Trophoblast cell (in vitro differentiated cells and primary cell): ENCODE results near the gene UBXN6.

ENCODE experiments used
- DNase-seq, 2 donors: peaks; one replicate each; pipeline ENCODE4 v3.0.0-alpha.2; 2016
- H2AFZ ChIP-seq: 2 replicates; pipeline ENCODE4 v1.6.1; 2013; ENCODE audit warnings: low read length, moderate library complexity, mild to moderate bottlenecking; ENCODE audit not compliant: insufficient read depth, poor library complexity
- H2AK5ac ChIP-seq: 2 replicates; pipeline ENCODE4 v1.6.1; 2013; ENCODE audit warnings: mild to moderate bottlenecking, low read length
- H2BK120ac ChIP-seq: 2 replicates; pipeline ENCODE4 v1.6.1; 2013; ENCODE audit warnings: low read length, mild to moderate bottlenecking, moderate library complexity; ENCODE audit not compliant: insufficient read depth, poor library complexity
- H2BK12ac ChIP-seq: 2 replicates; pipeline ENCODE4 v1.6.1; 2013; ENCODE audit warnings: mild to moderate bottlenecking, low read length, moderate library complexity
- H2BK5ac ChIP-seq: 2 replicates; pipeline ENCODE4 v1.6.1; 2013; ENCODE audit warnings: low read length, low read depth, moderate library complexity, mild to moderate bottlenecking; ENCODE audit not compliant: poor library complexity
- H3K14ac ChIP-seq: 2 replicates; pipeline ENCODE4 v1.6.1; 2013; ENCODE audit warnings: mild to moderate bottlenecking, low read length
- H3K18ac ChIP-seq: 2 replicates; pipeline ENCODE4 v1.6.1; 2013; ENCODE audit warnings: mild to moderate bottlenecking, low read length
- H3K23ac ChIP-seq: 2 replicates; pipeline ENCODE4 v1.6.1; 2013; ENCODE audit warnings: low read length
- H3K27ac ChIP-seq: 2 replicates; pipeline ENCODE4 v1.5.1; 2013; ENCODE audit warnings: low read depth, mild to moderate bottlenecking, inconsistent platforms, low read length, moderate library complexity
- H3K27me3 ChIP-seq: 2 replicates; pipeline ENCODE4 v1.6.1; 2013; ENCODE audit warnings: inconsistent platforms, mild to moderate bottlenecking, low read length, moderate library complexity; ENCODE audit not compliant: insufficient read depth
- H3K36me3 ChIP-seq, 2 experiments: 1 replicate in 1 of 2; 2 replicates in 1 of 2; pipeline ENCODE4 v1.6.1; 2013; ENCODE audit warnings: low read length in 2 of 2, mild to moderate bottlenecking in 2 of 2, moderate library complexity in 1 of 2; ENCODE audit not compliant: insufficient read depth in 2 of 2, control insufficient read depth in 1 of 2
- H3K4ac ChIP-seq: 2 replicates; pipeline ENCODE4 v1.6.1; 2013; ENCODE audit warnings: low read depth, mild to moderate bottlenecking, low read length, moderate library complexity
- H3K4me1 ChIP-seq, 2 experiments: 1 replicate in 1 of 2; 2 replicates in 1 of 2; pipeline ENCODE4 v1.6.1; 2013; ENCODE audit warnings: low read length in 2 of 2, mild to moderate bottlenecking in 2 of 2, moderate library complexity in 1 of 2; ENCODE audit not compliant: insufficient read depth in 2 of 2, control insufficient read depth in 1 of 2
- H3K4me2 ChIP-seq: 2 replicates; pipeline ENCODE4 v1.6.1; 2013; ENCODE audit warnings: inconsistent platforms, mild to moderate bottlenecking, low read length, moderate library complexity
- H3K4me3 ChIP-seq: 2 replicates; pipeline ENCODE4 v1.5.1; 2013; ENCODE audit warnings: mild to moderate bottlenecking, low read depth, low read length, inconsistent platforms
- H3K79me1 ChIP-seq: one replicate; pipeline ENCODE4 v1.6.1; 2013; ENCODE audit warnings: low read length
- H3K79me2 ChIP-seq: 2 replicates; pipeline ENCODE4 v1.6.1; 2013; ENCODE audit warnings: low read length, mild to moderate bottlenecking; ENCODE audit not compliant: control insufficient read depth, insufficient read depth, poor library complexity
- H3K9ac ChIP-seq: 2 replicates; pipeline ENCODE4 v1.6.1; 2013; ENCODE audit warnings: mild to moderate bottlenecking, low read length
- H3K9me3 ChIP-seq: 2 replicates; pipeline ENCODE4 v1.6.1; 2013; ENCODE audit warnings: low read depth, mild to moderate bottlenecking, control low read depth, inconsistent platforms, low read length; ENCODE audit not compliant: insufficient read depth
- H4K12ac ChIP-seq: 2 replicates; pipeline ENCODE4 v1.6.1; 2013; ENCODE audit warnings: low read depth, mild to moderate bottlenecking, low read length, moderate library complexity
- H4K8ac ChIP-seq: 2 replicates; pipeline ENCODE4 v1.6.1; 2013; ENCODE audit warnings: low read depth, mild to moderate bottlenecking, low read length, moderate library complexity
- H4K91ac ChIP-seq: one replicate; pipeline ENCODE4 v1.6.1; 2013; ENCODE audit warnings: low read depth, mild to moderate bottlenecking, low read length, moderate library complexity
- WGBS: extraction: QIAGEN DNeasy Blood & Tissue Kit; methylation state at CpG from one replicate; pipeline ENCODE4 v1.1.7; 2013; ENCODE audit warnings: missing lambda C conversion rate; ENCODE audit not compliant: insufficient read length, insufficient coverage; ENCODE audit errors: extremely low coverage; 5-methylcytosine and 5-hydroxymethylcytosine counted together

The UBXN6 gene

DNA sequence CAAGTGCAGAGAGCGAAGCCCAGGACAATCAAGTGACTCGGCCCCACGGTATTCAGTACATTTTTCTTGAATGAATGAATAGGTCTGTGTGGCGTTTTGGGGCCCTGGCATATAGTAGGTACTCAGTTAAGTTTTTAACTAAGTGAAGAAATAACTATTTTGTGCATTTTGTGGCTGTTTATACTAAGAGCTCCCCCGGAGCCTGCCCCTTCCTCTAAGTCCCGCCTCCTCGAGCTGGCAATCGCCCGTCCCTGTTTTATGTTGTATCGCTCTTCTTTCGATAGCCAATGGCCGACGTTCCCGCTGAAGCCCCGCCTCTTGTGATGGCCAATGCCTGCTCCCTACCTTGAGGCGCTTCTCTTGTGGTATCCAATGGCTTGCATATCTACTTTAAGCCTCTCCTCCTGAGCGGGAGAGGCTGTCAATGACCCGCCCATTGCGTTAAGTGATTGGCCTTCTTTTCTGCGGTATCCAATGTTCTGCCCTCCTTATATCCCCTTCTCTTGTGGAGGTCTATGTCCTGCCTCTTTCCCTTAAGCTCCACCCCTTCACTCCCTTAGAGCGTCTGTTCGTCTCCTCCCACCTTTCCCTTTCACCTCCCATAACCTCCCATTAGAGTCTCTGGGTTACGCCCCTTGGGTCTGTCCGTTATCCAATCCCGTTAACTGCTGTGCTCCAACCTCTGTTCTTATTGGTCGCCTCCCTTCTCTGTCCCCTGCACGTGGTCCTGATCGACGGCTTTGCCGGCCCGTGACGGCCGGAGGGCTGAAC is 14.0 kb upstream of the UBXN6 start:
- Histone ChIP-seq H3K23ac (no peak overlapping the region), H3K9me3 (no peaks in the 10 kb centered on the region), H3K4me3 (no peak overlapping the region), H3K4me2 (peak overlapping the region; percentile 58), H3K27ac (peak overlapping the region; percentile 45), H2AFZ (peak overlapping the region; percentile 92), H3K79me1 (peaks cover 7% of the 10 kb centered on the region), H2BK12ac (no peak overlapping the region), H2BK5ac (peak overlapping the region; percentile 19), H2BK120ac (peak overlapping the region; percentile 54), H3K9ac (no peak overlapping the region), H3K79me2 (peaks cover 19% of the 10 kb centered on the region), H3K18ac (peak overlapping the region; percentile 38), H3K4me1 (peaks cover 13 to 20% of the 10 kb centered on the region in 2 experiments), H4K91ac (peak overlapping the region; percentile 81), H2AK5ac (peak overlapping the region; percentile 75), H4K8ac (peak overlapping the region; percentile 86), H3K27me3 (no peaks in the 10 kb centered on the region), H3K36me3 (peaks cover 6 to 14% of the 10 kb centered on the region in 2 experiments), H3K4ac (no peak overlapping the region), H3K14ac (peak overlapping the region; percentile 62), H4K12ac (peak overlapping the region; percentile 56)
- DNase-seq = peak; percentile 100
- WGBS = no CpG with 5 or more reads among the region's 33 CpGs

- no CpG with 5 or more reads among the region's 3 CpGs for WGBS
- Histone ChIP-seq H2AFZ (no peak overlapping the region), H3K27me3 (no peaks in the 10 kb centered on the region), H2AK5ac (no peak overlapping the region), H3K4me1 (peaks cover 0 to 3% of the 10 kb centered on the region in 2 experiments), H3K14ac (no peak overlapping the region), H3K4me2 (no peak overlapping the region), H2BK5ac (no peak overlapping the region), H4K91ac (no peak overlapping the region), H3K79me1 (peaks cover 7% of the 10 kb centered on the region), H4K8ac (no peak overlapping the region), H3K27ac (no peak overlapping the region), H3K23ac (no peak overlapping the region), H2BK12ac (no peak overlapping the region), H3K36me3 (no peaks in the 10 kb centered on the region), H3K9me3 (no peaks in the 10 kb centered on the region), H3K9ac (no peak overlapping the region), H2BK120ac (no peak overlapping the region), H3K4ac (no peak overlapping the region), H3K79me2 (peaks cover 6% of the 10 kb centered on the region), H4K12ac (no peak overlapping the region), H3K4me3 (no peak overlapping the region), H3K18ac (no peak overlapping the region)
- no peak for DNase-seq
Observed at GRCh38 chr19:4467835-4468234, 10.2 kb upstream of the UBXN6 start.

DNA sequence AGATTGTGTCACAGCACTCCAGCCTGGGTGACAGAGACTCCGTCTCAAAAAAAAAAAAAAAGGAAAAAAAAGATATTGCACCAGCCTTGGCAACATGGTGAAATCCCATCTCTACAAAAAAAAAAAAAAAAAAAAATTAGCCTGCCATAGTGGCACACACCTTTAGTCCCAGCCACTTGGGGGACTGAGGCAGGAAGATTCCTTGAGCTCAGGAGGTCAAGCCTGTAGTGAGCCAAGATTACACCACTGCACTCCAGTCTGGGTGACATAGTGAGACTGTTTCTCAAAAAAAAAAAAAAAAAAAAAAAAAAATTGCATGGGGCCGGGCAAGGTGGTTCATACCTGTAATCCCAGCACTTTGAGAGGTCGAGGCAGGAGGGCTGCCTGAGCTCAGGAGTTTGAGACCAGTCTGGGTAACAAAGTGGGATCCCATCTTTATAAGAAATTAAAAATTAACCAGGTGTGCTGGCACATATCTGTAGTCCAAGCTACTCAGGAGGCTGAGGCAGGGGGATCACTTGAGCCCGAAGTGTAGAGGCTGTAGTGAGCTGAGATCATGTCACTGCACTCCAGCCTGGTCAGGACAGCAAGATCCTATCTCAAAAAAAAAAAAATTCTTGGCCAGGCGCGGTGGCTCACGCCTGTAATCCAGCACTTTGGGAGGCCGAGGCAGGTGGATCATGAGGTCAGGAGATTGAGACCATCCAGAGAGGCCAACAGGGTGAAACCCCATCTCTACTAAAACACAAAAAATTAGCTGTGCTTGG is 7.4 kb upstream of the UBXN6 start:
- DNase-seq = no peak
- Histone ChIP-seq H2BK5ac (no peak overlapping the region), H3K27me3 (no peaks in the 10 kb centered on the region), H4K8ac (no peak overlapping the region), H2AFZ (no peak overlapping the region), H3K4me2 (no peak overlapping the region), H3K36me3 (no peaks in the 10 kb centered on the region), H3K79me2 (no peaks in the 10 kb centered on the region), H3K4me3 (no peak overlapping the region), H3K79me1 (no peaks in the 10 kb centered on the region), H3K9me3 (no peaks in the 10 kb centered on the region), H3K27ac (no peak overlapping the region), H2AK5ac (no peak overlapping the region), H3K23ac (no peak overlapping the region), H3K14ac (no peak overlapping the region), H3K4me1 (no peaks in the 10 kb centered on the region), H2BK120ac (no peak overlapping the region), H4K91ac (no peak overlapping the region), H3K4ac (no peak overlapping the region), H4K12ac (no peak overlapping the region), H2BK12ac (no peak overlapping the region), H3K18ac (no peak overlapping the region), H3K9ac (no peak overlapping the region)
- no CpG with 5 or more reads among the region's 8 CpGs for WGBS

DNA sequence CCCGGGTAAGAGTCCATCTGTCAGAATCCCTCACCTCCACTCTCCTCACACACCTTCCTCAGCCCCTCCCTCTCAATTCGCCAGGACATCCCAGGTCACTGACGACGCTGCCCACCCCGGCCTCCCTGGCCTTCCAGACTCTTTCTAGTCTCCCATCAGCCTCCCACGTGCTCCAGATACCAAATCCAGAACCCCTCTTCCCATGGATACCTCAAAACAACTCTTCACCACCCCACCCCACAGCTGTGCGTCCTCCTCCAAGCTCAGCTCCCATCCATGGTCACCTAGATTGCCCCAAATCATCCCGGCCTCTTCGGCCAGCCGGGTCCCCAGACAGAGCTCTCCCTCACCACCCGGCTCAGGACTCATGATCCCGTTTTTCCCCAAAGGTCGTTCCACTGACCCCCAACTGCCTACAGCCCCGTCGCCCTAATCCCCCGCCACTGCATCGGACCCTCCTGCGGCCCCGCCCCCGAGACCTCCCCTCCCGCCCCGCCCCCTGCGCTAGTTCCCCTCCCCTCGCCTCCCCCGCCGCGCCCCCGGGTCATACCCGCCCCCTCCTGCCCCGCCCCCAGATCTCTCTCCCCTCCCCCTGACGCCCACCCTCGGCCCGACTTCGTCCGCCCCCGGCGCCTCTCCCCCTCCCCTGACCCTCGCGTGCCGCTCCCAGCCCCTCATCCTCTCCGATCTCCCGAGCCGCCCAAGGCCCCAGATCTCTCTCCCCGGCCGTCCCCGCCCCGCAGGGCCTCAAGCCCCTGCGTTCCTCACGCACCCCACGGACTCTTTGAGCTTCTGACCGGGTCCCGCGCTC is 546 bp downstream of the UBXN6 start:
- H2AK5ac ChIP-seq = peak overlapping the region; percentile 11
- peak overlapping the region; percentile 23 for H2BK12ac ChIP-seq
- H3K36me3 ChIP-seq = peaks cover 15 to 19% of the 10 kb centered on the region in 2 experiments
- peak overlapping the region; percentile 81 for H3K4ac ChIP-seq
- peak overlapping the region; percentile 97 for H4K8ac ChIP-seq
- H2AFZ ChIP-seq = peak overlapping the region; percentile 71
- peak overlapping the region; percentile 88 for H4K12ac ChIP-seq
- H3K4me2 ChIP-seq = peak overlapping the region; percentile 84
- DNase-seq = peak in 1 of 2 donors; percentile 8
- H3K18ac ChIP-seq = peak overlapping the region; percentile 95
- no peaks in the 10 kb centered on the region for H3K27me3 ChIP-seq
- H3K4me1 ChIP-seq = peaks cover 3 to 8% of the 10 kb centered on the region in 2 experiments
- H3K4me3 ChIP-seq = peak overlapping the region; percentile 89
- peak overlapping the region; percentile 83 for H3K14ac ChIP-seq
- H2BK120ac ChIP-seq = peak overlapping the region; percentile 86
- peak overlapping the region; percentile 95 for H3K9ac ChIP-seq
- no peak overlapping the region for H3K23ac ChIP-seq
- H3K79me2 ChIP-seq = peaks cover 7% of the 10 kb centered on the region
- no peaks in the 10 kb centered on the region for H3K9me3 ChIP-seq
- H4K91ac ChIP-seq = peak overlapping the region; percentile 98
- no CpG with 5 or more reads among the region's 53 CpGs for WGBS
- H2BK5ac ChIP-seq = peak overlapping the region; percentile 92
- H3K79me1 ChIP-seq = peaks cover 5% of the 10 kb centered on the region
- peak overlapping the region; percentile 95 for H3K27ac ChIP-seq
